Esophagus muscularis mucosa (tissue), 4 donors: Measurements from ENCODE around the gene MAST4. TPM values are rescaled to one million over a fixed set of nuclear protein-coding genes. Genes with fewer than 3 reads are reported as not detected.

ENCODE experiments used
- DNase-seq: peaks from one replicate; pipeline ENCODE4 v3.0.0-alpha.2; 2017; ENCODE audit errors: extremely low spot score
- H3K27ac ChIP-seq, 4 donors: fragments of 200-600 bp; sonication (generic); replicated peaks in 1 of 4; 1 replicate in 3 of 4; 2 replicates in 1 of 4; pipeline ENCODE4 v1.5.1; 2016 to 2019; ENCODE audit warnings: mild to moderate bottlenecking in 1 of 4
- H3K27me3 ChIP-seq, 4 donors: fragments of 200-600 bp; sonication (generic); one replicate each; pipeline versions ENCODE4 v1.5.1 to v1.6.0; 2016 to 2019
- H3K36me3 ChIP-seq, 4 donors: fragments of 200-600 bp; sonication (generic); one replicate each; pipeline ENCODE4 v1.5.1; 2016 to 2019
- H3K4me1 ChIP-seq, 4 donors: fragments of 200-600 bp; sonication (generic); one replicate each; pipeline ENCODE4 v1.5.1; 2016 to 2019
- H3K4me3 ChIP-seq, 4 donors: fragments of 200-600 bp; sonication (generic); 1 replicate in 2 of 4; 2 replicates in 2 of 4; pipeline ENCODE4 v1.5.1; 2016 to 2019; ENCODE audit warnings: mild to moderate bottlenecking in 4 of 4, moderate library complexity in 1 of 4
- H3K9me3 ChIP-seq, 4 donors: fragments of 200-600 bp; sonication (generic); 1 replicate in 3 of 4; 2 replicates in 1 of 4; pipeline ENCODE4 v1.5.1; 2016 to 2019
- EP300 ChIP-seq: sonication (generic); formaldehyde crosslinking; IDR thresholded peaks from one replicate; pipeline ENCODE4 v1.6.1; 2017; ENCODE audit warnings: antibody characterized with exemption
- POLR2A ChIP-seq: fragments of 450-650 bp; IDR thresholded peaks from one replicate; pipeline ENCODE4 v1.6.1; 2017; ENCODE audit warnings: antibody characterized with exemption, moderate library complexity, mild to moderate bottlenecking, low read depth
- POLR2AphosphoS5 ChIP-seq, 2 donors: sonication (generic); formaldehyde crosslinking; IDR thresholded peaks; one replicate each; pipeline ENCODE4 v1.6.1; 2017; ENCODE audit warnings: antibody characterized with exemption in 2 of 2
- WGBS: methylation state at CpG from one replicate; pipeline ENCODE4 v1.1.5; 2018; 5-methylcytosine and 5-hydroxymethylcytosine counted together
- intact Hi-C: fragments of 100-400 bp; cut with DNase I; formaldehyde crosslinking; loops from one replicate; pipeline ENCODE4 v1.15.1; 2023
- total RNA-seq, 4 donors: library from RNA; depleted of rRNA; stranded (reverse); fragments of >200 nt; gene quantifications; one replicate each; pipeline versions ENCODE4 v1.1.0 to v1.2.1, GENCODE V29; 2016
- TF ChIP-seq, protein P1 (sequence below), 3 experiments: fragments of 200-600 bp in 2 of 3; fragments of 450-650 bp in 1 of 3; sonication (generic) in 2 of 3; IDR thresholded peaks; one replicate each; pipeline ENCODE4 v1.5.1; 2017 to 2019; ENCODE audit warnings: antibody characterized with exemption in 3 of 3, mild to moderate bottlenecking in 2 of 3, moderate library complexity in 1 of 3

MAST4 gene
- total RNA-seq, 4 donors from 2014 or later, result 26.2 to 39.7 (median 35.8) TPM

DNA sequence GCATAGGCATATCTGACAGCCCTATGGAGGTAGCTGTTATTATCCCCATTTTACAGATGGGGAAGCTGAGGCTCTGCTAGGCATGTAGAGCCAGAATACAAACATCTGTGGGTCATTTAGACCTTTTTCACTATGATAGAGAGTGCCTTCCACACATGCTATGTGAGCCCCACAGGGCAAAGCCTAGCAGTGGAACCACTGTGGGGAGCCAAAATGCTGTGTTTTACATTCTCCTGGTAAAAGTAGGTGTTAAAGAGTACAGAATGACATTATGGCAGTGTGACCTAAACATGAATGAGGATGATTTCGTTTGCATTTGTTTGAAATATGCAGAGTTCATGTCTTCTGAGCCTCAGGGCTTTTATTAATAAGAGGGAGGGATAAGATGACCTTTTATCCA is 265.2 kb downstream of the MAST4 start:
- Histone ChIP-seq H3K27ac (no peak overlapping the region), H3K27me3 (no peaks in the 10 kb centered on the region), H3K36me3 (no peaks in the 10 kb centered on the region), H3K9me3 (no peaks in the 10 kb centered on the region), H3K4me1 (no peaks in the 10 kb centered on the region), H3K4me3 (no peak overlapping the region)
- DNase-seq, result no peak
- WGBS, result 21% methylated on average over 1 of the region's 1 CpG
- TF ChIP-seq, protein P1, sequence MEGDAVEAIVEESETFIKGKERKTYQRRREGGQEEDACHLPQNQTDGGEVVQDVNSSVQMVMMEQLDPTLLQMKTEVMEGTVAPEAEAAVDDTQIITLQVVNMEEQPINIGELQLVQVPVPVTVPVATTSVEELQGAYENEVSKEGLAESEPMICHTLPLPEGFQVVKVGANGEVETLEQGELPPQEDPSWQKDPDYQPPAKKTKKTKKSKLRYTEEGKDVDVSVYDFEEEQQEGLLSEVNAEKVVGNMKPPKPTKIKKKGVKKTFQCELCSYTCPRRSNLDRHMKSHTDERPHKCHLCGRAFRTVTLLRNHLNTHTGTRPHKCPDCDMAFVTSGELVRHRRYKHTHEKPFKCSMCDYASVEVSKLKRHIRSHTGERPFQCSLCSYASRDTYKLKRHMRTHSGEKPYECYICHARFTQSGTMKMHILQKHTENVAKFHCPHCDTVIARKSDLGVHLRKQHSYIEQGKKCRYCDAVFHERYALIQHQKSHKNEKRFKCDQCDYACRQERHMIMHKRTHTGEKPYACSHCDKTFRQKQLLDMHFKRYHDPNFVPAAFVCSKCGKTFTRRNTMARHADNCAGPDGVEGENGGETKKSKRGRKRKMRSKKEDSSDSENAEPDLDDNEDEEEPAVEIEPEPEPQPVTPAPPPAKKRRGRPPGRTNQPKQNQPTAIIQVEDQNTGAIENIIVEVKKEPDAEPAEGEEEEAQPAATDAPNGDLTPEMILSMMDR (IDR thresholded peaks at IDR 0.05), result peak in 1 of 3 experiments; percentile 21
- no peak for TF ChIP-seq POLR2A
- intact Hi-C loops, result no loop called here

DNA sequence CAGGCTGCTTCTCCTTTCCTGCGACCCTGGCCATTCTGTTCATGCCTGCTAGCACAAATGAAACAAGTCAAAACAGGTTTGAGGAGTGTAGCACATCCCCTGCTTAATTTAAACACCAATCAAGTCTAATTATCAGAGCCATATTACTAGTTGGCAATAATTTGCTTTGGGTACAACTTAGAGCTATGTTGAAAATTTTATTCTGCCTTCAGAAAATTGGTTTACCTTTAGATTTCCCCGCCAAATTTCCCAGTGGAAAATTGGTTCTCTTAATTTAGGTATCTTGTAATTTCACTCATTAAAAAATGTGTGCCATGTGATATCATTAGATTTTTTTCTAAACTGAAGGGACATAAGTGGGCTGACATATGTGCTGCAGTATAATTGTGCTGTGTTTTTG is 265.8 kb downstream of the MAST4 start:
- DNase-seq, result no peak
- H3K4me3 ChIP-seq, result no peak overlapping the region
- no peaks in the 10 kb centered on the region for H3K9me3 ChIP-seq
- 100% methylated on average over 2 of the region's 2 CpGs for WGBS
- intact Hi-C loops, result no loop called here
- TF ChIP-seq POLR2A (no peak), EP300 (no peak), POLR2AphosphoS5 (IDR thresholded peaks at IDR 0.05) (no peak)
- TF ChIP-seq, protein P1 (IDR thresholded peaks at IDR 0.05), result no peak
- no peaks in the 10 kb centered on the region for H3K36me3 ChIP-seq
- H3K27ac ChIP-seq, result no peak overlapping the region
- no peaks in the 10 kb centered on the region for H3K4me1 ChIP-seq
- no peaks in the 10 kb centered on the region for H3K27me3 ChIP-seq

DNA sequence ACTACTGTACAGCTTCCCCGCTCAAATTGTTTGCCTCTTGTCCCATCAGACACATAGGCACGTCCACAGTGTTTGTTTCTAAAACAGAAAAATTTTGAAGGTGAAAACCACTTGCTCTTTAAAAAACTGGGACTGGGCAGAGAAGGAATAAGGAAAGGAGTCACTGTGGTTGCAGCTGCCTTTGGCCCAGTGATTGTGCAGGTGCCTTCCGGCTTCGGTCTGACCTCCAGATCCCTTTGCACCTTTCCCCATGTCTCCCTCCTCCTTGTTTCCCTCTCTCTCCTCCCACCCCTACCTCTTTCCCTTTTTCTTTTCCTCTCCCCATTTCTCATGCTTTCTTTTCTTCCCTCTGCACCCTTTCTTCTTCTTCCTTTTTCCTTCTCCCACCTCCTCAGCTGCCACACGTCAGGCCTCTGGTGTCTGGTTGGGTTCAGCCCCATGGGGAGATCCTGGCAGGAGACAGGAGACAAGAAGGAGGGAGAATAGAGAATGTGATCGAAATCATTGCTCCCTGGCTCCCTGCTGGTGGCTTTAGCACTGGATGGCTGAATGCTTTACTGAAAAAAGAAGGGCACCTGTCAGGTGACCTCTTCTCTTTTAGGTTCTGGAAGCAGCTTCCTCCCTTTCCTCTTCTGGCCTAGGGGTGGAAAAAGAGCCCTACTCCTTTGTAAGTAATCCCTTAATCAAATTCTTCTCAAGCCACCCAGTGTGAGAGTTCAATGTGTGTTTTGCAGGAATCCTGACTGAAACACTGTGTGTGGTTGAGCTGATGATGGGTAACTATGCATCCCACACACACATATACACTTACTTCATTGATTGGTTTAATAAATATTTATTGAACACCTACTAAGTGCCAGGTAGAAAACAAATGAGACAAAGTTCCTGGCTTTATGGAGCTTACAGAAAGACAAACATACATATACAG is 267.3 kb downstream of the MAST4 start:
- intact Hi-C loops, result no loop called here
- Histone ChIP-seq H3K4me3 (no peak overlapping the region), H3K27ac (no peak overlapping the region), H3K36me3 (no peaks in the 10 kb centered on the region), H3K9me3 (no peaks in the 10 kb centered on the region), H3K4me1 (no peaks in the 10 kb centered on the region), H3K27me3 (no peaks in the 10 kb centered on the region)
- TF ChIP-seq EP300, result no peak
- TF ChIP-seq POLR2AphosphoS5 (IDR thresholded peaks at IDR 0.05), result no peak
- TF ChIP-seq, protein P1 (IDR thresholded peaks at IDR 0.05), result no peak
- TF ChIP-seq POLR2A, result no peak
- no peak for DNase-seq
- WGBS, result 78% methylated on average over 6 of the region's 6 CpGs

DNA sequence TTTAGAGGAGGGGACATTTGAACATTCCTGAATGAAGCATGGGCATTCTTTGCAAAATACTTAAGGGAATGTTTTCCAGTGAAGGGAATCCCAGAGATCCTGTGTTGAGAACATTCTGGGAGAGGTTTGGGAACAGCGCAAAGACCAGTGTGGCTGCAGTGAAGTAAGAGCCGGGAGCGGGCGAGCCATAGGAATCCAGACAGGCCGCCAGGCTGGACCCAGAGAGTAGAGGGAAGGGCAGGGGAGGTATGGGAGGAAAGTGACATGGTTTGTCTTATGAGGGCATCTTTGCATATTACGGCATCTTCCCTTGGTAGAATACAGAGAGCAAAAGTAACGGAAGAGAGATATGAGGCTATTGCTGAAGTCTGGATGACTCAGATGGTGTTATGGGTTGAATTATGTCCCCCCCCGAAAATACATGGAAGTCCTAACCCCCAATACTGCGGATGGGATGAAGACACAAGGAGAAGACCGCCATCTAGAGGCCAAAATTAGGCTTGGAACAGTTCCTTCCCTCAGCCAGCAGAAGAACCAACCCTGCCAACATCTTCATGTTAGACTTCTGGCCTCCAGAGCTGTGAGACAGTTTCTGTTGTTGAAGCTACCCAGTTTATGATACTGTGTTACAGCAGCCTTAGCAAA is 268.2 kb downstream of the MAST4 start:
- no peaks in the 10 kb centered on the region for H3K4me1 ChIP-seq
- H3K27me3 ChIP-seq, result no peaks in the 10 kb centered on the region
- no peaks in the 10 kb centered on the region for H3K36me3 ChIP-seq
- DNase-seq, result no peak
- intact Hi-C loops, result no loop called here
- WGBS, result 78% methylated on average over 10 of the region's 10 CpGs
- H3K9me3 ChIP-seq, result no peaks in the 10 kb centered on the region
- no peak overlapping the region for H3K27ac ChIP-seq
- H3K4me3 ChIP-seq, result no peak overlapping the region
- TF ChIP-seq POLR2A (no peak), POLR2AphosphoS5 (IDR thresholded peaks at IDR 0.05) (no peak), EP300 (no peak)
- TF ChIP-seq, protein P1 (IDR thresholded peaks at IDR 0.05), result peak in 2 of 3 experiments; percentile 18 to 51
